Measurements from ENCODE around the gene VSTM4.

GRCh38 chr10:49080071-49080470 lies 35.3 kb downstream of the VSTM4 start:
- TF ChIP-seq REST (IDR thresholded peaks at IDR 0.05): no peak
- no peak for TF ChIP-seq CTCF (IDR thresholded peaks at IDR 0.05; ENCODE audit: low read depth, low read length, missing input control)
- TF ChIP-seq RXRA (IDR thresholded peaks at IDR 0.05): no peak
- no peak for TF ChIP-seq NR2F2 (IDR thresholded peaks at IDR 0.05)
- TF ChIP-seq TAF1 (conservative IDR thresholded peaks at IDR 0.05): no peak
- TF ChIP-seq MAX (IDR thresholded peaks at IDR 0.05): peak; percentile 35
- TF ChIP-seq ZBTB33 (IDR thresholded peaks at IDR 0.05): no peak
- TF ChIP-seq JUND (IDR thresholded peaks at IDR 0.05): no peak
- TF ChIP-seq SP1 (IDR thresholded peaks at IDR 0.05): peak; percentile 43
- no peak for TF ChIP-seq FOXA1 (IDR thresholded peaks at IDR 0.05)
- TF ChIP-seq GABPA (IDR thresholded peaks at IDR 0.05 in 1 of 2, conservative IDR thresholded peaks at IDR 0.05 in 1 of 2): no peak
- TF ChIP-seq RAD21 (IDR thresholded peaks at IDR 0.05): no peak
- no peak for TF ChIP-seq YY1 (IDR thresholded peaks at IDR 0.05)
- TF ChIP-seq EGR1 (IDR thresholded peaks at IDR 0.05; ENCODE audit: low read depth in 2 of 2): no peak

All from liver (tissue), 3 donors.